HepG2 (cell line): ENCODE results near the gene A4GNT. TPM values are rescaled to one million over a fixed set of nuclear protein-coding genes. Genes with fewer than 3 reads are reported as not detected.

Experiments
- ATAC-seq: fragments of 200-7000 bp; cut with Tn5 transposase; 3 replicates; pipeline ENCODE4 v1.9.1; 2020; ENCODE audit warnings: mild to moderate bottlenecking, moderate library complexity
- BruUV-seq: library from RNA; stranded (reverse); fragments of 400-500 nt; replicated peaks from 2 replicates; lab custom pipeline; 2021; lab: Mats Ljungman, UMichigan
- CTCF ChIA-PET: fragments of 300-600 bp; formaldehyde crosslinking; extraction: SDS; loops from one replicate; lab custom pipeline; 2021; ENCODE audit warnings: low total read pairs, inconsistent platforms, low intra/inter-chr PET ratio; lab: Yijun Ruan, JAX
- POLR2A ChIA-PET: fragments of 350-600 bp; sonication (Branson Sonifier 250); formaldehyde crosslinking; loops from one replicate; lab custom pipeline; 2020; ENCODE audit warnings: antibody characterized with exemption, inconsistent platforms; lab: Yijun Ruan, JAX
- DNase-seq: peaks from one replicate; pipeline ENCODE4 v3.0.0-alpha.2; 2015; ENCODE audit warnings: low spot score
- FAIRE-seq: peaks from 3 replicates; lab custom pipeline; 2011; peaks lifted over from hg19 to GRCh38; lab: Jason Lieb, UNC
- H2AFZ ChIP-seq: one replicate; pipeline ENCODE4 v1.6.1; 2011; ENCODE audit warnings: low read length, inconsistent platforms
- H3K27ac ChIP-seq: fragments of 300-600 bp; 3 replicates; pipeline ENCODE4 v1.8.0; 2011; ENCODE audit warnings: mixed run types, mild to moderate bottlenecking, mixed read lengths, low read length, inconsistent platforms; ENCODE audit not compliant: insufficient read depth; ENCODE audit errors: extremely low read length
- H3K27me3 ChIP-seq, 2 experiments: fragments of 200-600 bp in 1 of 2; 2 replicates in 1 of 2; 3 replicates in 1 of 2; pipeline versions ENCODE4 v1.6.0 to v1.8.0; 2011; ENCODE audit warnings: low read length in 2 of 2, mild to moderate bottlenecking in 2 of 2, moderate library complexity in 2 of 2, inconsistent platforms in 1 of 2; ENCODE audit not compliant: insufficient read depth in 2 of 2, control insufficient read depth in 1 of 2
- H3K36me3 ChIP-seq, 2 experiments: fragments of 200-600 bp in 1 of 2; replicated peaks in 1 of 2; 2 replicates in 1 of 2; 3 replicates in 1 of 2; pipeline versions ENCODE4 v1.5.1 to v1.8.0; 2011; ENCODE audit warnings: low read length in 2 of 2, inconsistent platforms in 1 of 2; ENCODE audit not compliant: insufficient read depth in 2 of 2, control insufficient read depth in 1 of 2
- H3K4me1 ChIP-seq: 2 replicates; pipeline ENCODE4 v1.5.1; 2012; ENCODE audit warnings: low read length, inconsistent platforms; ENCODE audit not compliant: insufficient read depth
- H3K4me2 ChIP-seq: 2 replicates; pipeline ENCODE4 v1.6.0; 2011; ENCODE audit warnings: low read depth, low read length, inconsistent platforms
- H3K4me3 ChIP-seq, 3 experiments: fragments of 200-600 bp in 1 of 3; sonication (generic), shearing (Covaris generic) in 1 of 3; replicated peaks in 1 of 3; 2 replicates each; pipeline ENCODE4 v1.5.1; 2011 to 2016; ENCODE audit warnings: low read length in 3 of 3, inconsistent platforms in 2 of 3, low read depth in 2 of 3, mild to moderate bottlenecking in 2 of 3, control low read depth in 1 of 3, mixed read lengths in 1 of 3; ENCODE audit not compliant: insufficient read depth in 1 of 3
- H3K79me2 ChIP-seq: one replicate; pipeline ENCODE4 v1.6.1; 2011; ENCODE audit warnings: low read length, inconsistent platforms; ENCODE audit not compliant: insufficient read depth
- H3K9ac ChIP-seq: 2 replicates; pipeline ENCODE4 v1.6.0; 2011; ENCODE audit warnings: mild to moderate bottlenecking, low read depth, low read length, inconsistent platforms; ENCODE audit not compliant: insufficient read depth
- H3K9me3 ChIP-seq: 2 replicates; pipeline ENCODE4 v1.5.1; 2012; ENCODE audit warnings: mild to moderate bottlenecking, low read length
- H4K20me1 ChIP-seq: 2 replicates; pipeline ENCODE4 v1.6.0; 2011; ENCODE audit warnings: inconsistent platforms, mild to moderate bottlenecking, low read length, moderate library complexity; ENCODE audit not compliant: insufficient read depth
- CHD2 ChIP-seq: IDR thresholded peaks from 2 replicates; pipeline ENCODE4 v1.6.1; 2011; ENCODE audit warnings: low read depth, low read length, improper control_type of control experiment
- CREB1 ChIP-seq, 2 experiments: fragments of 450-650 bp in 1 of 2; IDR thresholded peaks; 2 replicates each; pipeline ENCODE4 v1.6.1; 2016 to 2017; ENCODE audit warnings: control low read depth in 1 of 2, mild to moderate bottlenecking in 1 of 2, missing compliant biosample characterization in 1 of 2, missing genetic modification characterization in 1 of 2
- GLI4 ChIP-seq: sonication (generic); formaldehyde crosslinking; IDR thresholded peaks from 2 replicates; pipeline ENCODE4 v1.5.1; 2020; ENCODE audit warnings: missing genetic modification reagents, mild to moderate bottlenecking, moderate library complexity, borderline replicate concordance
- HIVEP1 ChIP-seq: sonication (generic); formaldehyde crosslinking; IDR thresholded peaks from 2 replicates; pipeline ENCODE4 v1.4.0; 2020; ENCODE audit warnings: mild to moderate bottlenecking, missing genetic modification reagents
- IRX3 ChIP-seq: sonication (generic); formaldehyde crosslinking; IDR thresholded peaks from 2 replicates; pipeline ENCODE4 v1.8.1; 2023; ENCODE audit warnings: mild to moderate bottlenecking, low read depth, missing genetic modification reagents, borderline replicate concordance
- JDP2 ChIP-seq: sonication (generic); formaldehyde crosslinking; IDR thresholded peaks from 2 replicates; pipeline ENCODE4 v1.8.1; 2022; ENCODE audit warnings: missing genetic modification reagents, borderline replicate concordance
- MED1 ChIP-seq: sonication (generic); formaldehyde crosslinking; IDR thresholded peaks from 2 replicates; pipeline ENCODE4 v1.4.0; 2020; ENCODE audit warnings: missing genetic modification reagents
- MED8 ChIP-seq: sonication (generic); formaldehyde crosslinking; IDR thresholded peaks from 2 replicates; pipeline ENCODE4 v1.8.1; 2023; ENCODE audit warnings: mild to moderate bottlenecking, missing genetic modification reagents; ENCODE audit not compliant: insufficient replicate concordance
- PTBP1 ChIP-seq: fragments of 200-400 bp; formaldehyde crosslinking; IDR thresholded peaks from 2 replicates; pipeline ENCODE4 v1.6.1; 2018; ENCODE audit warnings: low read length, low read depth; ENCODE audit not compliant: poor library complexity, severe bottlenecking
- STAG1 ChIP-seq: sonication (generic); formaldehyde crosslinking; IDR thresholded peaks from 2 replicates; pipeline ENCODE4 v1.4.0; 2020; ENCODE audit warnings: missing genetic modification reagents
- YEATS4 ChIP-seq: sonication (generic); formaldehyde crosslinking; IDR thresholded peaks from 2 replicates; pipeline ENCODE4 v1.4.0; 2020; ENCODE audit warnings: missing genetic modification reagents, borderline replicate concordance
- YY1 ChIP-seq: IDR thresholded peaks from 2 replicates; pipeline ENCODE4 v1.6.1; 2011; ENCODE audit warnings: low read length, low read depth, moderate library complexity, mild to moderate bottlenecking; ENCODE audit not compliant: insufficient read depth, insufficient replicate concordance
- ZNF552 ChIP-seq: sonication (generic); formaldehyde crosslinking; IDR thresholded peaks from 2 replicates; pipeline ENCODE4 v1.9.0; 2022; ENCODE audit warnings: missing genetic modification reagents, mild to moderate bottlenecking, borderline replicate concordance
- WGBS: methylation state at CpG from one replicate; pipeline ENCODE4 v1.1.6; 2017; ENCODE audit warnings: low lambda C conversion rate; 5-methylcytosine and 5-hydroxymethylcytosine counted together
- in situ Hi-C: cut with HindIII; loops from 2 replicates; pipeline ENCODE4 v1.10.0; 2017; ENCODE audit warnings: low pct_unique_long_range_greater_than_20kb; ENCODE audit not compliant: extremely low pct_ligation_motif_present
- intact Hi-C: fragments of 100-400 bp; cut with micrococcal nuclease; formaldehyde crosslinking; loops from one replicate; pipeline ENCODE4 v1.10.0; 2022; ENCODE audit not compliant: unreplicated experiment
- polyA plus RNA-seq, 8 experiments: library from polyadenylated mRNA; depleted of rRNA in 3 of 8; stranded (reverse) in 7 of 8; unstranded in 1 of 8; fragments of >200 nt; fragmentation: Illumina TruSeq in 4 of 8; extraction: Trizol in 4 of 8; gene quantifications; 2 replicates each; pipeline versions ENCODE4 v1.2.1 to v1.2.3, GENCODE V29; 2011 to 2016; ENCODE audit warnings: low read depth in 4 of 8, missing spikeins in 1 of 8, mixed read lengths in 1 of 8; ENCODE audit not compliant: insufficient read depth in 1 of 8
- total RNA-seq, 5 experiments: library from RNA; depleted of rRNA; stranded (reverse); fragments of >200 nt; fragmentation: Illumina TruSeq; extraction: Trizol; gene quantifications; 2 replicates each; pipeline ENCODE4 v1.2.3, GENCODE V29; 2016; ENCODE audit warnings: low read depth in 1 of 5
- TF ChIP-seq, protein P1 (sequence below): sonication (generic); formaldehyde crosslinking; IDR thresholded peaks from 2 replicates; pipeline ENCODE4 v1.4.0; 2020; ENCODE audit warnings: mild to moderate bottlenecking, missing genetic modification reagents, borderline replicate concordance
- TF ChIP-seq, protein P2 (sequence below): sonication (generic); formaldehyde crosslinking; IDR thresholded peaks from 2 replicates; pipeline ENCODE4 v1.4.0; 2020; ENCODE audit warnings: missing genetic modification reagents
- TF ChIP-seq, protein P3 (sequence below): sonication (generic); formaldehyde crosslinking; IDR thresholded peaks from 2 replicates; pipeline ENCODE4 v1.8.1; 2022; ENCODE audit warnings: mild to moderate bottlenecking, missing genetic modification reagents
- TF ChIP-seq, protein P4 (sequence below): IDR thresholded peaks from 2 replicates; pipeline ENCODE4 v1.6.1; 2018; ENCODE audit warnings: missing genetic modification reagents, mild to moderate bottlenecking, missing compliant biosample characterization

The A4GNT gene
- total and polyA plus RNA-seq, 2 of the 13 experiments (the other 11 are each of a cell fraction or from before 2014, with no cell fraction given) = not detected

DNA sequence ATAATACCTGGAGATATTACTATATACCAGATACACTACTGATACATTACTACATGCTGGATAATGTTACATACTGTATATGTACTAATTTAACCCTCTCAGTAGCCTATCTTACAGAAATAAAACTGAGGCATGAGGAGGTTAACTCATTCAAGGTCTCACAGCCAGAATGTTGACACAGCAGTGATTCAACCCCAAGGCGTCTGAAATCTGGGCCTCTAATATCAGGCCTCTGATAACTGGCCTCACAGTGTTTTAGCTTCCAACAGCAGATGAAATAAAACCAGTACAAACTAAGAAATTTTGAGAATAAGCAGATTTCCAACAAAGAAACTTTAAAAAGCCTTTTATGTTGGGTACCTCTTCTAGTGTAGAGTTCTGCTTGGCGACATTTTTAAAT, 40.2 kb downstream of the A4GNT start:
- POLR2A ChIA-PET = no interaction called here
- WGBS = 72% methylated on average over 2 of the region's 2 CpGs
- FAIRE-seq (no peak), ATAC-seq (no peak), DNase-seq (no peak)
- no peak overlapping the region for H3K4me3 ChIP-seq
- H3K27ac ChIP-seq = no peak overlapping the region
- H3K4me1 ChIP-seq = no peaks in the 10 kb centered on the region
- in situ Hi-C loops = no loop called here
- no peak overlapping the region for H3K9ac ChIP-seq
- H3K9me3 ChIP-seq = no peaks in the 10 kb centered on the region
- intact Hi-C loops = no loop called here
- H3K79me2 ChIP-seq = no peaks in the 10 kb centered on the region
- H3K4me2 ChIP-seq = no peak overlapping the region
- BruUV-seq = no TSS peak
- CTCF ChIA-PET = no interaction called here
- H2AFZ ChIP-seq = no peak overlapping the region
- no peaks in the 10 kb centered on the region; a peak in 1 of 5 replicates for H3K27me3 ChIP-seq
- no peaks in the 10 kb centered on the region for H4K20me1 ChIP-seq
- TF ChIP-seq PTBP1 = no peak
- TF ChIP-seq JDP2 (CRISPR knock-in tag) = no peak
- no peak for TF ChIP-seq ZNF552 (CRISPR knock-in tag)
- TF ChIP-seq CREB1 (IDR thresholded peaks at IDR 0.05) = no peak
- no peak for TF ChIP-seq CREB1 (CRISPR knock-in tag; IDR thresholded peaks at IDR 0.05)
- TF ChIP-seq STAG1 (CRISPR knock-in tag) = no peak
- TF ChIP-seq YY1 = no peak
- TF ChIP-seq, protein P1, sequence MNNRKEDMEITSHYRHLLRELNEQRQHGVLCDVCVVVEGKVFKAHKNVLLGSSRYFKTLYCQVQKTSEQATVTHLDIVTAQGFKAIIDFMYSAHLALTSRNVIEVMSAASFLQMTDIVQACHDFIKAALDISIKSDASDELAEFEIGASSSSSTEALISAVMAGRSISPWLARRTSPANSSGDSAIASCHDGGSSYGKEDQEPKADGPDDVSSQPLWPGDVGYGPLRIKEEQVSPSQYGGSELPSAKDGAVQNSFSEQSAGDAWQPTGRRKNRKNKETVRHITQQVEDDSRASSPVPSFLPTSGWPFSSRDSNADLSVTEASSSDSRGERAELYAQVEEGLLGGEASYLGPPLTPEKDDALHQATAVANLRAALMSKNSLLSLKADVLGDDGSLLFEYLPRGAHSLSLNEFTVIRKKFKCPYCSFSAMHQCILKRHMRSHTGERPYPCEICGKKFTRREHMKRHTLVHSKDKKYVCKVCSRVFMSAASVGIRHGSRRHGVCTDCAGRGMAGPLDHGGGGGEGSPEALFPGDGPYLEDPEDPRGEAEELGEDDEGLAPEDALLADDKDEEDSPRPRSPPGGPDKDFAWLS (CRISPR knock-in tag) = no peak
- no peak for TF ChIP-seq YEATS4 (CRISPR knock-in tag)
- no peak for TF ChIP-seq MED8 (CRISPR knock-in tag)
- no peak for TF ChIP-seq GLI4 (CRISPR knock-in tag)
- TF ChIP-seq, protein P2, sequence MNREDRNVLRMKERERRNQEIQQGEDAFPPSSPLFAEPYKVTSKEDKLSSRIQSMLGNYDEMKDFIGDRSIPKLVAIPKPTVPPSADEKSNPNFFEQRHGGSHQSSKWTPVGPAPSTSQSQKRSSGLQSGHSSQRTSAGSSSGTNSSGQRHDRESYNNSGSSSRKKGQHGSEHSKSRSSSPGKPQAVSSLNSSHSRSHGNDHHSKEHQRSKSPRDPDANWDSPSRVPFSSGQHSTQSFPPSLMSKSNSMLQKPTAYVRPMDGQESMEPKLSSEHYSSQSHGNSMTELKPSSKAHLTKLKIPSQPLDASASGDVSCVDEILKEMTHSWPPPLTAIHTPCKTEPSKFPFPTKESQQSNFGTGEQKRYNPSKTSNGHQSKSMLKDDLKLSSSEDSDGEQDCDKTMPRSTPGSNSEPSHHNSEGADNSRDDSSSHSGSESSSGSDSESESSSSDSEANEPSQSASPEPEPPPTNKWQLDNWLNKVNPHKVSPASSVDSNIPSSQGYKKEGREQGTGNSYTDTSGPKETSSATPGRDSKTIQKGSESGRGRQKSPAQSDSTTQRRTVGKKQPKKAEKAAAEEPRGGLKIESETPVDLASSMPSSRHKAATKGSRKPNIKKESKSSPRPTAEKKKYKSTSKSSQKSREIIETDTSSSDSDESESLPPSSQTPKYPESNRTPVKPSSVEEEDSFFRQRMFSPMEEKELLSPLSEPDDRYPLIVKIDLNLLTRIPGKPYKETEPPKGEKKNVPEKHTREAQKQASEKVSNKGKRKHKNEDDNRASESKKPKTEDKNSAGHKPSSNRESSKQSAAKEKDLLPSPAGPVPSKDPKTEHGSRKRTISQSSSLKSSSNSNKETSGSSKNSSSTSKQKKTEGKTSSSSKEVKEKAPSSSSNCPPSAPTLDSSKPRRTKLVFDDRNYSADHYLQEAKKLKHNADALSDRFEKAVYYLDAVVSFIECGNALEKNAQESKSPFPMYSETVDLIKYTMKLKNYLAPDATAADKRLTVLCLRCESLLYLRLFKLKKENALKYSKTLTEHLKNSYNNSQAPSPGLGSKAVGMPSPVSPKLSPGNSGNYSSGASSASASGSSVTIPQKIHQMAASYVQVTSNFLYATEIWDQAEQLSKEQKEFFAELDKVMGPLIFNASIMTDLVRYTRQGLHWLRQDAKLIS = no peak
- TF ChIP-seq, protein P3, sequence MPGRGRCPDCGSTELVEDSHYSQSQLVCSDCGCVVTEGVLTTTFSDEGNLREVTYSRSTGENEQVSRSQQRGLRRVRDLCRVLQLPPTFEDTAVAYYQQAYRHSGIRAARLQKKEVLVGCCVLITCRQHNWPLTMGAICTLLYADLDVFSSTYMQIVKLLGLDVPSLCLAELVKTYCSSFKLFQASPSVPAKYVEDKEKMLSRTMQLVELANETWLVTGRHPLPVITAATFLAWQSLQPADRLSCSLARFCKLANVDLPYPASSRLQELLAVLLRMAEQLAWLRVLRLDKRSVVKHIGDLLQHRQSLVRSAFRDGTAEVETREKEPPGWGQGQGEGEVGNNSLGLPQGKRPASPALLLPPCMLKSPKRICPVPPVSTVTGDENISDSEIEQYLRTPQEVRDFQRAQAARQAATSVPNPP = no peak
- TF ChIP-seq MED1 = no peak
- no peak for TF ChIP-seq IRX3 (CRISPR knock-in tag)
- no peak for TF ChIP-seq CHD2
- TF ChIP-seq HIVEP1 (CRISPR knock-in tag) = no peak
- TF ChIP-seq, protein P4, sequence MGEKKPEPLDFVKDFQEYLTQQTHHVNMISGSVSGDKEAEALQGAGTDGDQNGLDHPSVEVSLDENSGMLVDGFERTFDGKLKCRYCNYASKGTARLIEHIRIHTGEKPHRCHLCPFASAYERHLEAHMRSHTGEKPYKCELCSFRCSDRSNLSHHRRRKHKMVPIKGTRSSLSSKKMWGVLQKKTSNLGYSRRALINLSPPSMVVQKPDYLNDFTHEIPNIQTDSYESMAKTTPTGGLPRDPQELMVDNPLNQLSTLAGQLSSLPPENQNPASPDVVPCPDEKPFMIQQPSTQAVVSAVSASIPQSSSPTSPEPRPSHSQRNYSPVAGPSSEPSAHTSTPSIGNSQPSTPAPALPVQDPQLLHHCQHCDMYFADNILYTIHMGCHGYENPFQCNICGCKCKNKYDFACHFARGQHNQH (CRISPR knock-in tag) = no peak
- no peaks in the 10 kb centered on the region for H3K36me3 ChIP-seq
